ENCODE measurements around the gene TRAPPC2L. TPM values are rescaled to one million over a fixed set of nuclear protein-coding genes. Genes with fewer than 3 reads are reported as not detected.

Gene TRAPPC2L
- total and polyA plus RNA-seq, 2 experiments from 2014 or later, result 58.7 to 215 TPM

GRCh38 chr16:88868974-88869672 lies 12.2 kb downstream of the TRAPPC2L start:
- H3K79me2 ChIP-seq, result no peaks in the 10 kb centered on the region
- DNase-seq (ENCODE audit: low spot score), result no peak
- H3K4me1 ChIP-seq (ENCODE audit: insufficient read depth), result no peaks in the 10 kb centered on the region
- no peaks in the 10 kb centered on the region for H3K36me3 ChIP-seq (replicated peaks; ENCODE audit: insufficient read depth, low read depth)
- no peak overlapping the region for H3K4me3 ChIP-seq
- no peak overlapping the region for H3K27ac ChIP-seq
- no peaks in the 10 kb centered on the region for H3K9me3 ChIP-seq (ENCODE audit: low read depth)
- no peaks in the 10 kb centered on the region for H4K20me1 ChIP-seq (ENCODE audit: insufficient read depth, poor library complexity, severe bottlenecking)
- H3K9me2 ChIP-seq (replicated peaks; ENCODE audit: insufficient read depth), result no peaks in the 10 kb centered on the region
- no peak overlapping the region for H2AFZ ChIP-seq
- WGBS (ENCODE audit: low lambda C conversion rate, missing lambda C conversion rate), result 91% methylated on average over 27 of the region's 27 CpGs
- TF ChIP-seq EZH2phosphoT487 (IDR thresholded peaks at IDR 0.05; ENCODE audit: low read depth, severe bottlenecking, unreplicated experiment) (no peak), EZH2 (IDR thresholded peaks at IDR 0.05; ENCODE audit: borderline replicate concordance) (no peak)
- TF ChIP-seq, protein P1, sequence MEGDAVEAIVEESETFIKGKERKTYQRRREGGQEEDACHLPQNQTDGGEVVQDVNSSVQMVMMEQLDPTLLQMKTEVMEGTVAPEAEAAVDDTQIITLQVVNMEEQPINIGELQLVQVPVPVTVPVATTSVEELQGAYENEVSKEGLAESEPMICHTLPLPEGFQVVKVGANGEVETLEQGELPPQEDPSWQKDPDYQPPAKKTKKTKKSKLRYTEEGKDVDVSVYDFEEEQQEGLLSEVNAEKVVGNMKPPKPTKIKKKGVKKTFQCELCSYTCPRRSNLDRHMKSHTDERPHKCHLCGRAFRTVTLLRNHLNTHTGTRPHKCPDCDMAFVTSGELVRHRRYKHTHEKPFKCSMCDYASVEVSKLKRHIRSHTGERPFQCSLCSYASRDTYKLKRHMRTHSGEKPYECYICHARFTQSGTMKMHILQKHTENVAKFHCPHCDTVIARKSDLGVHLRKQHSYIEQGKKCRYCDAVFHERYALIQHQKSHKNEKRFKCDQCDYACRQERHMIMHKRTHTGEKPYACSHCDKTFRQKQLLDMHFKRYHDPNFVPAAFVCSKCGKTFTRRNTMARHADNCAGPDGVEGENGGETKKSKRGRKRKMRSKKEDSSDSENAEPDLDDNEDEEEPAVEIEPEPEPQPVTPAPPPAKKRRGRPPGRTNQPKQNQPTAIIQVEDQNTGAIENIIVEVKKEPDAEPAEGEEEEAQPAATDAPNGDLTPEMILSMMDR (IDR thresholded peaks at IDR 0.05; ENCODE audit: poor library complexity), result no peak
- H3K27me3 ChIP-seq, result no peaks in the 10 kb centered on the region
- no peak overlapping the region for H3K4me2 ChIP-seq

DNA sequence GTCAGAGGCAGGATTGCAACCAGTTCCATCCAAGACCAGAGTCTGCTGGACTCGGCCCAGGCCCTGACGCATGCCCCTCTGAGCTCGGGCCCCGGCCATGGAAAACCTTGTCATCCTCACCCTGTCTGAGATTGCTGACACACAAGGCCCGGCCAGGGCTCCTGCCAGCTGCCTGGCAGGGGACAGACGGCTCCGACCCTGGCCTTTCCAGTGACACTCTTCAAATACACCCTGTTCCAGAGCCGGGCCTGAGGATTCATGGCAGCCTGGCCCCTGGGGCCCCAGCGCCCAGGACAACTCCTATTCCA lies 12.7 kb downstream of the TRAPPC2L start:
- Histone ChIP-seq H3K4me2 (no peak overlapping the region), H4K20me1 (ENCODE audit: insufficient read depth, poor library complexity, severe bottlenecking) (no peaks in the 10 kb centered on the region), H3K27me3 (no peaks in the 10 kb centered on the region), H3K4me3 (no peak overlapping the region), H3K79me2 (no peaks in the 10 kb centered on the region), H3K4me1 (ENCODE audit: insufficient read depth) (no peaks in the 10 kb centered on the region), H3K27ac (no peak overlapping the region), H3K36me3 (replicated peaks; ENCODE audit: insufficient read depth, low read depth) (no peaks in the 10 kb centered on the region), H2AFZ (no peak overlapping the region), H3K9me2 (replicated peaks; ENCODE audit: insufficient read depth) (no peaks in the 10 kb centered on the region), H3K9me3 (ENCODE audit: low read depth) (no peaks in the 10 kb centered on the region)
- DNase-seq (ENCODE audit: low spot score), result no peak
- WGBS (ENCODE audit: low lambda C conversion rate, missing lambda C conversion rate), result 88% methylated on average over 9 of the region's 9 CpGs
- TF ChIP-seq, protein P1 (IDR thresholded peaks at IDR 0.05; ENCODE audit: poor library complexity), result no peak
- TF ChIP-seq EZH2phosphoT487 (IDR thresholded peaks at IDR 0.05; ENCODE audit: low read depth, severe bottlenecking, unreplicated experiment) (no peak), EZH2 (IDR thresholded peaks at IDR 0.05; ENCODE audit: borderline replicate concordance) (no peak)

- H3K9me2 ChIP-seq (replicated peaks; ENCODE audit: insufficient read depth), result no peaks in the 10 kb centered on the region
- H4K20me1 ChIP-seq (ENCODE audit: insufficient read depth, poor library complexity, severe bottlenecking), result no peaks in the 10 kb centered on the region
- no peaks in the 10 kb centered on the region for H3K4me1 ChIP-seq (ENCODE audit: insufficient read depth)
- no peak for DNase-seq (ENCODE audit: low spot score)
- no peaks in the 10 kb centered on the region for H3K36me3 ChIP-seq (replicated peaks; ENCODE audit: insufficient read depth, low read depth)
- H2AFZ ChIP-seq, result no peak overlapping the region
- no peak overlapping the region for H3K4me3 ChIP-seq
- no peaks in the 10 kb centered on the region for H3K79me2 ChIP-seq
- no peaks in the 10 kb centered on the region for H3K9me3 ChIP-seq (ENCODE audit: low read depth)
- TF ChIP-seq EZH2 (IDR thresholded peaks at IDR 0.05; ENCODE audit: borderline replicate concordance) (no peak), EZH2phosphoT487 (IDR thresholded peaks at IDR 0.05; ENCODE audit: low read depth, severe bottlenecking, unreplicated experiment) (no peak)
- TF ChIP-seq, protein P1 (IDR thresholded peaks at IDR 0.05; ENCODE audit: poor library complexity), result no peak
- WGBS (ENCODE audit: low lambda C conversion rate, missing lambda C conversion rate), result 84% methylated on average over 33 of the region's 37 CpGs
- no peak overlapping the region for H3K27ac ChIP-seq
- no peak overlapping the region for H3K4me2 ChIP-seq
- H3K27me3 ChIP-seq, result no peaks in the 10 kb centered on the region
These were observed 13.9 kb downstream of the TRAPPC2L start for GRCh38 chr16:88870608-88871348.

Measured in hepatocyte (in vitro differentiated cells).